Muscle layer of colon (tissue), 2 donors: ENCODE measurements around the gene USP37.
"Not testable (repeated sequence)": the region's sequence is repeated elsewhere in the genome, so short reads cannot be mapped to it uniquely, and the experiment has no call there.

Source experiments
- H3K27ac ChIP-seq: one replicate; pipeline ENCODE4 v1.7.0; 2013; ENCODE audit warnings: low read depth, mild to moderate bottlenecking, low read length, moderate library complexity
- H3K27me3 ChIP-seq, 2 donors: one replicate each; pipeline ENCODE4 v1.7.0; 2013; ENCODE audit warnings: low read length in 2 of 2, mild to moderate bottlenecking in 2 of 2; ENCODE audit not compliant: insufficient read depth in 2 of 2, control insufficient read depth in 1 of 2
- H3K36me3 ChIP-seq: one replicate; pipeline ENCODE4 v1.7.0; 2013; ENCODE audit warnings: mild to moderate bottlenecking, low read length; ENCODE audit not compliant: insufficient read depth
- H3K4me1 ChIP-seq: one replicate; pipeline ENCODE4 v1.7.0; 2013; ENCODE audit warnings: mild to moderate bottlenecking, low read length; ENCODE audit not compliant: insufficient read depth
- H3K4me3 ChIP-seq, 2 donors: one replicate each; pipeline ENCODE4 v1.7.0; 2013; ENCODE audit warnings: low read length in 2 of 2, low read depth in 1 of 2, mild to moderate bottlenecking in 1 of 2, moderate library complexity in 1 of 2
- H3K9ac ChIP-seq: one replicate; pipeline ENCODE4 v1.7.0; 2013; ENCODE audit warnings: low read length
- H3K9me3 ChIP-seq: one replicate; pipeline ENCODE4 v1.7.0; 2013; ENCODE audit warnings: mild to moderate bottlenecking, low read length
- donor health status: abdominal sarcoma.
- donor health status: Adenocarcinoma of cecum.

USP37 gene

DNA sequence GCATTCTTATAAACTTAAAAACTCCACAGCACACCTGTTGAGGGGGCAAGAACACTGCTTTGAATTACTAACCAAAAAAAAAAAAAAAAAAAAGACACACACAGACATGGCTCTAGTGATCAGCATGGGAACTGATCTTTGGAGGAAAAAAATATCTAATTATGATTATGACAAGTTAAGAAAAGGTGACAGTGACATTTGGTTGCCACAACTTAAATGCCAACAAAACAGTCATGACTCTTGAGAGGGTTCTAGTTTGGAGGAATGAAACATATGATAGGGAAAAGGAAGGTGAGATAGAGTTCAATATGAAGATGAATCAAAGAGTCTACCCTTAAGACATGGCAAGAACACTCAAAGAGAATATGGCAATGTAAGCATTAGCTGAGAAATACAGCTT, 20.6 kb downstream of the USP37 start:
- H3K27me3 ChIP-seq: no peaks in the 10 kb centered on the region
- H3K4me3 ChIP-seq: no peak overlapping the region
- no peak overlapping the region for H3K9ac ChIP-seq
- H3K36me3 ChIP-seq: peaks cover 56% of the 10 kb centered on the region
- no peaks in the 10 kb centered on the region for H3K9me3 ChIP-seq
- no peaks in the 10 kb centered on the region for H3K4me1 ChIP-seq
- H3K27ac ChIP-seq: no peak overlapping the region

DNA sequence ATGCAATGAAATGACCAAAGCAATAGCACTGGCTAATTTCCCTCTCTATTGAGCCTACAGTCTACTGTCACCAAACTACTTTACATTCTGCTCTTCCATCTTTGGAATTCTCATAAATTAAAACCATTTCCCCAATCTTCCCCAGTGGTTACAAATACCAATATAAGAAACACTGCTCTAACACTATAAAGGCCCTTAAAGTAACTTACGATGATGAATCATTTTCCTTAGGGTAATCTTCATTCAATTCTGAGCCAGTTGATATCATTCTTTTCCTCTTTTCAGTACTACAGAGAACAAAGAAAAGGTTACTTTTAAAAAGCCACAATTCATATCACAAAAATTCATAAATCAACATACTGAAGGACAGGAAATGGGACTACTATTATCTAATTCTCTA, 22.1 kb downstream of the USP37 start:
- Histone ChIP-seq H3K36me3 (peaks cover 66% of the 10 kb centered on the region), H3K9ac (no peak overlapping the region), H3K9me3 (no peaks in the 10 kb centered on the region), H3K4me1 (no peaks in the 10 kb centered on the region), H3K27ac (no peak overlapping the region), H3K27me3 (no peaks in the 10 kb centered on the region), H3K4me3 (no peak overlapping the region)

- no peak overlapping the region for H3K4me3 ChIP-seq
- H3K27ac ChIP-seq: no peak overlapping the region
- H3K36me3 ChIP-seq: peaks cover 48% of the 10 kb centered on the region
- H3K27me3 ChIP-seq: no peaks in the 10 kb centered on the region
- no peaks in the 10 kb centered on the region for H3K4me1 ChIP-seq
- H3K9ac ChIP-seq: no peak overlapping the region
- no peaks in the 10 kb centered on the region for H3K9me3 ChIP-seq
Observed at GRCh38 chr2:218540015-218540414, 28.1 kb downstream of the USP37 start.

- Histone ChIP-seq H3K9me3 (no peaks in the 10 kb centered on the region), H3K36me3 (peaks cover 35% of the 10 kb centered on the region), H3K27ac (no peak overlapping the region), H3K27me3 (no peaks in the 10 kb centered on the region), H3K4me1 (no peaks in the 10 kb centered on the region), H3K4me3 (no peak overlapping the region), H3K9ac (no peak overlapping the region)
Observed at GRCh38 chr2:218536804-218537494, 31.2 kb downstream of the USP37 start.

DNA sequence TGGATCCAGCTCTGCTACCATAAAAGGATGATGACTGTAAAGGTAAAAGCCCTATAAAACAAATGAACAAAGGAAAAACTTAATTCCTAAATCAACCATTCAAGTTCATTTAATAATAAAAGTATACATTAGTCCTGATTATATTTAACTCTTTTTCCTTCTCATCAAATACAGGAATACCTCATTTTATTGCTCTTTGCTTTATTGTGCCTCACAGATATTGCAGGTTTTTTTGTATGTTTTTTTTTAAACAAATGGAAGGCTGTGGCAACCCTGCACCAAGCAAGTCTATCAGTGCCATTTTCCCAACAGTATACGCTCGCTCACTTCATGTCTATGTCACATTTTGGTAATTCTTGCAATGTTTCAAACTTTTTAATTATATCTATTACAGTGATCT, 38.2 kb downstream of the USP37 start:
- Histone ChIP-seq H3K4me1 (no peaks in the 10 kb centered on the region), H3K4me3 (no peak overlapping the region), H3K27me3 (no peaks in the 10 kb centered on the region), H3K27ac (no peak overlapping the region), H3K9ac (no peak overlapping the region), H3K36me3 (peaks cover 43% of the 10 kb centered on the region), H3K9me3 (no peaks in the 10 kb centered on the region)

GRCh38 chr2:218528409-218528808, 39.7 kb downstream of the USP37 start:
- not testable (repeated sequence) for H3K9ac ChIP-seq, H3K4me1 ChIP-seq, H3K27me3 ChIP-seq, H3K4me3 ChIP-seq, H3K9me3 ChIP-seq, H3K27ac ChIP-seq
- H3K36me3 ChIP-seq: peaks cover 44% of the 10 kb centered on the region

DNA sequence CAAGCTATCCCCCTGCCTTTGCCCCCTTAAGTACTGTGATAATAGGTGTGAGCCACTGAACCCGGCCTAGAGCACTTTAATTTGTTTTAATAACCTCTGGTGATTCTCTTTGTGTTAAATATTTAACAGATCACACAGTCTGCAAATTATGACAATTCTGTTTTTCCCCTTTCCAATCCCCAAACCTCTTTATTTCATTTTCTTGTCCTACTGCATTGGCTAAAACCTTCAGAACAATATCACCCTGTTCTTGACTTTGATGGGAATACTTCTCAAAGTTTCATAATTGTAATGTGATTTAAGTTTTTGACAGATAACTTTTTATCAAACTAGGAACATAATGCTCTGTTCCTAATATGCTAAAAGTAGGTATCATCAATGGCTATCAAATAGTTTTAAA, 44.5 kb downstream of the USP37 start:
- Histone ChIP-seq H3K27me3 (no peaks in the 10 kb centered on the region), H3K36me3 (peaks cover 12% of the 10 kb centered on the region), H3K9me3 (no peaks in the 10 kb centered on the region), H3K4me1 (no peaks in the 10 kb centered on the region), H3K27ac (no peak overlapping the region), H3K4me3 (no peak overlapping the region), H3K9ac (no peak overlapping the region)

GRCh38 chr2:218518876-218519275, 49.3 kb downstream of the USP37 start:
- H3K27me3 ChIP-seq: no peaks in the 10 kb centered on the region
- no peaks in the 10 kb centered on the region for H3K4me1 ChIP-seq
- peaks cover under 1% of the 10 kb centered on the region for H3K36me3 ChIP-seq
- no peaks in the 10 kb centered on the region for H3K9me3 ChIP-seq
- no peak overlapping the region for H3K27ac ChIP-seq
- H3K4me3 ChIP-seq: no peak overlapping the region
- no peak overlapping the region for H3K9ac ChIP-seq

- H3K36me3 ChIP-seq: no peaks in the 10 kb centered on the region
- H3K4me1 ChIP-seq: no peaks in the 10 kb centered on the region
- H3K9ac ChIP-seq: no peak overlapping the region
- H3K9me3 ChIP-seq: no peaks in the 10 kb centered on the region
- H3K27me3 ChIP-seq: no peaks in the 10 kb centered on the region
- H3K4me3 ChIP-seq: no peak overlapping the region
- no peak overlapping the region for H3K27ac ChIP-seq
Observed at GRCh38 chr2:218517434-218518206, 50.5 kb downstream of the USP37 start.

GRCh38 chr2:218516614-218517013, 51.5 kb downstream of the USP37 start:
- H3K9ac ChIP-seq: no peak overlapping the region
- no peaks in the 10 kb centered on the region for H3K9me3 ChIP-seq
- no peak overlapping the region for H3K4me3 ChIP-seq
- no peak overlapping the region for H3K27ac ChIP-seq
- H3K4me1 ChIP-seq: no peaks in the 10 kb centered on the region
- H3K36me3 ChIP-seq: no peaks in the 10 kb centered on the region
- no peaks in the 10 kb centered on the region for H3K27me3 ChIP-seq

DNA sequence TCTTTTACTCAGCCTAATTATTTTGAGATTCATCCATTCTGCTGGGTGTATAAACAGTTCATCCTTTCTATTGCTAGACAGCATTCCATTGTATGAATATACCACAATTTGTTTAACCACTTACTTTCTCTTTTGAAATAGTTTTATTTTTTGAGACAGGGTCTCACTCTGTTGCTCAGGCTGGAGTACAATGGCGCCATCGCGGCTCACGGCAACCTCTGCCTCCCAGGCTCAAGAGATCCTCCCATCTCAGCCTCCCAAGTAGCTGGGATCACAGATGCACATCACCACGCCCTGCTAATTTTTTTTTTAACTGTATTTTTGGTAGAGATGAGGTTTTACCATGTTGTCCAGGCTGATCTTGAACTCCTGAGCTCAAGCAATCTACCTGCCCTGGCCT, 54.5 kb downstream of the USP37 start:
- H3K9me3 ChIP-seq: no peaks in the 10 kb centered on the region
- no peak overlapping the region for H3K27ac ChIP-seq
- no peak overlapping the region for H3K4me3 ChIP-seq
- H3K27me3 ChIP-seq: no peaks in the 10 kb centered on the region
- H3K4me1 ChIP-seq: no peaks in the 10 kb centered on the region
- H3K9ac ChIP-seq: no peak overlapping the region
- no peaks in the 10 kb centered on the region for H3K36me3 ChIP-seq

DNA sequence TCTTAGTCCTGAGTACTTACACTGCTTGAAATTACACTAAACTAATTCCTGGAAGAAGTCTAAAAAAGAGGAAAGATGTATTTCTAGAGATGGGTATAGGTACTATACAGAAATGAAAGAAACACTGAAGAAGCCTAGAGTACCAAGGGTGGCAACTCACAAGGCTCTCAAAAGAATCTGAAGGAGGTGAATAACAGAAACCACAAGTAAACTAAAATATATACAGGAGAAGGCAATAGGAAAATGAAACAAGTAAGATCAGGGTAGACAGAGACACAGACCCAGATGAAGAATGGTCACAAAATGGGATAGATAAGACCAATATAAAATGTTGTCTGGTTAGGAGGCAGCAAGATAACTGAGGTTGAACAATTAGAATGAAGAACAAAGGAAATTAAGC, 59.9 kb downstream of the USP37 start:
- H3K9ac ChIP-seq: no peak overlapping the region
- H3K27ac ChIP-seq: no peak overlapping the region
- no peaks in the 10 kb centered on the region for H3K4me1 ChIP-seq
- H3K27me3 ChIP-seq: no peaks in the 10 kb centered on the region
- H3K4me3 ChIP-seq: no peak overlapping the region
- no peaks in the 10 kb centered on the region for H3K9me3 ChIP-seq
- H3K36me3 ChIP-seq: peaks cover 6% of the 10 kb centered on the region
